Nephron (organoid): ENCODE data around the gene NOP58.
"Not testable (repeated sequence)": the region's sequence is repeated elsewhere in the genome, so short reads cannot be mapped to it uniquely, and the experiment has no call there.

ENCODE experiments used
- H3K27ac Mint-ChIP-seq, 3 experiments: 2 replicates each; pipeline ENCODE4 v1.8.0; 2020; ENCODE audit warnings: mixed read lengths in 3 of 3, mild to moderate bottlenecking in 2 of 3, moderate library complexity in 1 of 3
- H3K27me3 Mint-ChIP-seq: 2 replicates; pipeline ENCODE4 v1.8.0; 2021; ENCODE audit warnings: low read depth, mild to moderate bottlenecking, moderate library complexity, mixed read lengths
- H3K36me3 Mint-ChIP-seq: 2 replicates; pipeline ENCODE4 v1.8.0; 2020; ENCODE audit warnings: low read depth, mixed read lengths
- H3K4me1 Mint-ChIP-seq: 2 replicates; pipeline ENCODE4 v1.8.0; 2020; ENCODE audit warnings: mixed read lengths
- H3K4me3 Mint-ChIP-seq, 3 experiments: 2 replicates each; pipeline ENCODE4 v1.8.0; 2020; ENCODE audit warnings: mild to moderate bottlenecking in 3 of 3, mixed read lengths in 3 of 3, moderate library complexity in 2 of 3
- H3K9me3 Mint-ChIP-seq: 2 replicates; pipeline ENCODE4 v1.8.0; 2020; ENCODE audit warnings: mixed read lengths
- CTCF ChIP-seq, 3 experiments: fragments of 200-600 bp; sonication (generic); IDR thresholded peaks; one replicate each; pipeline ENCODE4 v1.5.0; 2021; ENCODE audit warnings: antibody characterized with exemption in 3 of 3; ENCODE audit not compliant: unreplicated experiment in 3 of 3

Gene NOP58

DNA sequence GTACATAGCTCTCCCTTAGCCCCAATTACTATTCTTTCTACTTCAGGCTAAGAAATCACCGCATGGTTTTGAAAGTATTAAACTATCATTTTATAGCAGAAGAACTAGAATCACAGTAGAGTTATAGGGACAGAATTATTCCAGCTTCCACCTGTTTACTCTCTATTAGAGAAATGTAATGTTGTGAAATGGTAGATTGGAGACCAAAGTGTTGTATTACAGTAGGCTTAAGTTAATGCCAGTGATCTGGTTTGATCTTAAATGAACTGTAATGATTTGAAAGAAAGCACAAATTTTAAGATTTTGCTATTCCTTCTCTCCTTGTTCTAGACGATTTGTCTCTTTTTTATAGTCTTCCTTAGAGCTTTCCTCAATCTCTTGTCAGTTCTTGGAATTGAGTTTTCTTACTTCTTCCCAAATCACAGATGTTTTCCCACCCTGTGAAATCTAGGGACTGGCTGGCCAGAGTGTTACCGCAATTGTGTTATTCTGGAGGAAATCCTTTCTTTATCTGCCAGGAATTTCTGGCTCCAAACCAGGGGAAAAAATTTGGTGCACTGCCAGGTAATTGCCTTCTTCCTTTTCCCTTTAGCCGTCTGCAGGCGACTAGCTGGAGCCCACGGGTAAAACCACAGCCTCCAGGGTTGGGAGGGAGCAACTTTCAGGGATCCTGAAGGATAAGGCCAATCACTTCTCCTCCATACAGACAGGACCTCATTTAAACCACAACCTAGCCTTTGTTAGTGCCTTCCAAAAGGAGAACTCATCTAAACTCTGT is 51.7 kb downstream of the NOP58 start:
- no peaks in the 10 kb centered on the region for H3K27me3 Mint-ChIP-seq
- H3K4me3 Mint-ChIP-seq = no peak overlapping the region
- H3K27ac Mint-ChIP-seq = peak overlapping the region; percentile 47 to 80 (median 55)
- no peak for TF ChIP-seq CTCF (IDR thresholded peaks at IDR 0.05; ENCODE audit: unreplicated experiment in 3 of 3)
- peaks cover 19% of the 10 kb centered on the region for H3K4me1 Mint-ChIP-seq
- H3K9me3 Mint-ChIP-seq = no peaks in the 10 kb centered on the region
- H3K36me3 Mint-ChIP-seq = peaks cover 8% of the 10 kb centered on the region

GRCh38 chr2:202320362-202320761 is 54.8 kb downstream of the NOP58 start:
- Mint-ChIP-seq H3K36me3 (peaks cover 27% of the 10 kb centered on the region), H3K4me1 (peaks cover 19% of the 10 kb centered on the region)
- not testable (repeated sequence) for H3K9me3 Mint-ChIP-seq, H3K27me3 Mint-ChIP-seq, H3K27ac Mint-ChIP-seq, H3K4me3 Mint-ChIP-seq

DNA sequence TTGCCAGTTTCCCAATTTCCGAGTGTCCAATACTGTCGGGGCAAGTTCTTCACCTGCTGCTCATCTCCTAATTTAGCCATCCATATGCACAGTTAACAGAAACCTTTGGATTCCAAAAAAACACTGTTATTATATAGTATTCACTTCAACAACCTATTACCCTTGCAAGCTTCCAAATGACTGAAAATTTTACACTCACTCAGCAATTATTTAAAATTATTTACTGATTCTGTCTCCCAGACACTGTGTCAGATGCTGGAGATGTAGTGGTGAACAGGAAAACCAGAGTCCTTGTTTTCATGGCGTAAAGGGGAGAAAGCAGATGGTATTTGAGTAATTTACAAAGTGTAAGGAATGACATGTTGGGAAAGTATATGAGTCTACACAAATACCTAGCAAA is 56.9 kb downstream of the NOP58 start:
- H3K9me3 Mint-ChIP-seq = no peaks in the 10 kb centered on the region
- peaks cover 32% of the 10 kb centered on the region for H3K36me3 Mint-ChIP-seq
- H3K4me1 Mint-ChIP-seq = peaks cover 16% of the 10 kb centered on the region
- H3K27me3 Mint-ChIP-seq = no peaks in the 10 kb centered on the region
- H3K4me3 Mint-ChIP-seq = no peak overlapping the region
- no peak for TF ChIP-seq CTCF (IDR thresholded peaks at IDR 0.05; ENCODE audit: unreplicated experiment in 3 of 3)
- H3K27ac Mint-ChIP-seq = no peak overlapping the region

- Mint-ChIP-seq H3K4me3 (no peak overlapping the region), H3K27ac (peak overlapping the region; percentile 18 to 74 (median 57)), H3K4me1 (peaks cover 9% of the 10 kb centered on the region), H3K36me3 (peaks cover 24% of the 10 kb centered on the region), H3K27me3 (no peaks in the 10 kb centered on the region), H3K9me3 (no peaks in the 10 kb centered on the region)
- no peak for TF ChIP-seq CTCF (IDR thresholded peaks at IDR 0.05; ENCODE audit: unreplicated experiment in 3 of 3)
These were observed 62.3 kb downstream of the NOP58 start for GRCh38 chr2:202327858-202328257.

- TF ChIP-seq CTCF (IDR thresholded peaks at IDR 0.05; ENCODE audit: unreplicated experiment in 3 of 3) = no peak
- Mint-ChIP-seq H3K27ac (no peak overlapping the region), H3K9me3 (no peaks in the 10 kb centered on the region), H3K36me3 (no peaks in the 10 kb centered on the region), H3K4me1 (no peaks in the 10 kb centered on the region), H3K4me3 (no peak overlapping the region), H3K27me3 (no peaks in the 10 kb centered on the region)
These were observed 70.4 kb downstream of the NOP58 start for GRCh38 chr2:202335791-202336467.

DNA sequence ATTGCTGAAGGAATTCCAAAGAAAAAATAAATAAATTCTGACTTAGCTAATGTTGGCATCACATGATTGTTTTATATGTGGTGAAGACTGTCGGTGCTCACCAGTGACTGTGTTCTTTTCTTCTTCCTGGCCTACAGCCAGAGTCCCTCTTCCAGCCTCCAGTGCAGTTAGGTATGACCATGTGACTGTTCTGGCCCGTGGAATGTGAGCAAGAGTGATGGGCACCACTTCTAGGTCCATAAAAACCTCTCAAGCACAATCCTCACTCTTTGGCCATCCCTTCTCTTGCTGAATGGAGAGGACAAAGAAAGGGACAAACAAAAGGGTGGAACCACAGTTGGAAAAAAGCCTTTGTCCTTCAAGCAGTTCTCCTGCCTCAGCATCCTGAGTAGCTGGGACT is 71.6 kb downstream of the NOP58 start:
- H3K27ac Mint-ChIP-seq = no peak overlapping the region
- H3K9me3 Mint-ChIP-seq = no peaks in the 10 kb centered on the region
- no peaks in the 10 kb centered on the region for H3K36me3 Mint-ChIP-seq
- H3K4me1 Mint-ChIP-seq = no peaks in the 10 kb centered on the region
- no peak for TF ChIP-seq CTCF (IDR thresholded peaks at IDR 0.05; ENCODE audit: unreplicated experiment in 3 of 3)
- H3K4me3 Mint-ChIP-seq = no peak overlapping the region
- no peaks in the 10 kb centered on the region for H3K27me3 Mint-ChIP-seq
